ENCODE measurements around the gene ARMH3.

ARMH3 gene

GRCh38 chr10:101905251-101905650 lies 150.7 kb downstream of the ARMH3 start:
- H3K4me3 ChIP-seq (ENCODE audit: low read depth, low read length), result no peak overlapping the region
- TF ChIP-seq CTCF (IDR thresholded peaks at IDR 0.05; ENCODE audit: low read depth, low read length) (no peak), POLR2A (IDR thresholded peaks at IDR 0.05; ENCODE audit: extremely low read depth, insufficient read length) (no peak), MYC (IDR thresholded peaks at IDR 0.05; ENCODE audit: low read depth, low read length) (no peak), MAX (IDR thresholded peaks at IDR 0.05; ENCODE audit: low read depth, low read length) (no peak)
- DNase-seq (ENCODE audit: low read depth), result no peak

DNA sequence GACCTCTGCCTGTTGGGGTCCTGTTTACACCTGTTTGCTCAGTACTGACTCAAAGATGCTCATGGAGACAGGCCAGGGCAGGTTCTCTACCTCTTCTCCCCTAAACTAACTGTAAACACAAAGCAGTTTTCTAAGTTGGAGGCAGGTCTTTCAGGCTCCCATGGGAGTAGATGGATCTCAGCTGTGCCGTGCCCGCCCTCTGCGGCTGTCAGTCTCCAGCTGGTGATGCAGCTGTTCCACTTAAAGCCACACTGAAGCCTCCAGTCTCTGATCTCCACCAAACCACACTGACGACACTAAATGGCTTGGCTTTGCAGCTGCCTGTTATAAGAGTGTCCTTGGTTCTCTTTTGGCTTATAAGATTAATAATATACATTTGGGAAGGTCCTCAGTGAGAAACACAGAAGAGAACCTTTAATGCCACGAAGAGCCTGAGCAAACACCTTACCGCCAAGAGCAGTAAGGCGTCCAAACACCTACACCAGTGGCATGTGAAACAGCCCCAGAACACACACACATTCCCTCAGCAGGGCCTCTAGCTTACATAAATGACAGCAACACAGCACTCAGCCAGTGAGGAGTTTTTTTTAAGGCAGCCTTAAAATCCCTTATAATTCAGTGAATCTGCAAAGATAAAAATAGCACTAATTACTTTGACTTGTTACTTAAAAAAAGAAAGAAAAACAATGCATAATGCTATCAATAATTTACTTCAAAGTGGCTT lies 152.0 kb downstream of the ARMH3 start:
- TF ChIP-seq POLR2A (IDR thresholded peaks at IDR 0.05; ENCODE audit: extremely low read depth, insufficient read length), result no peak
- no peak for TF ChIP-seq MAX (IDR thresholded peaks at IDR 0.05; ENCODE audit: low read depth, low read length)
- TF ChIP-seq CTCF (IDR thresholded peaks at IDR 0.05; ENCODE audit: low read depth, low read length), result no peak
- TF ChIP-seq MYC (IDR thresholded peaks at IDR 0.05; ENCODE audit: low read depth, low read length), result no peak
- H3K4me3 ChIP-seq (ENCODE audit: low read depth, low read length), result no peak overlapping the region
- DNase-seq (ENCODE audit: low read depth), result no peak

DNA sequence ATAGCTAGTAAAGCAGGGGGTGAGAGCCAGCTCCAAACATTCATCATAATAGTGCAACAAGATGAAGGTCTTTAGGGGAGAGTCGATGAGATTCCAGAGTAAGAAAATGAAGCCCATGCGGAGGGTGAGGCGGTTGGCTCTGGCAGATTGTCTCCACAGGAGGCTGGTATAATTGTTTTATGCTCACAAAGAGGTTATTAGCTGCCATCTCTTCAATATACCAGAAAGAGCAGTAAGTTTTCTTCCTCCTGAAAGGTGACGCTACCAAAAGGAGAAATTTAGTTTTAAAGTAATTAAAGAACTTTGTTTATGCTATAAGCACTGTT lies 153.2 kb downstream of the ARMH3 start:
- DNase-seq (ENCODE audit: low read depth), result no peak
- TF ChIP-seq CTCF (IDR thresholded peaks at IDR 0.05; ENCODE audit: low read depth, low read length) (no peak), MAX (IDR thresholded peaks at IDR 0.05; ENCODE audit: low read depth, low read length) (no peak), POLR2A (IDR thresholded peaks at IDR 0.05; ENCODE audit: extremely low read depth, insufficient read length) (no peak), MYC (IDR thresholded peaks at IDR 0.05; ENCODE audit: low read depth, low read length) (no peak)

DNA sequence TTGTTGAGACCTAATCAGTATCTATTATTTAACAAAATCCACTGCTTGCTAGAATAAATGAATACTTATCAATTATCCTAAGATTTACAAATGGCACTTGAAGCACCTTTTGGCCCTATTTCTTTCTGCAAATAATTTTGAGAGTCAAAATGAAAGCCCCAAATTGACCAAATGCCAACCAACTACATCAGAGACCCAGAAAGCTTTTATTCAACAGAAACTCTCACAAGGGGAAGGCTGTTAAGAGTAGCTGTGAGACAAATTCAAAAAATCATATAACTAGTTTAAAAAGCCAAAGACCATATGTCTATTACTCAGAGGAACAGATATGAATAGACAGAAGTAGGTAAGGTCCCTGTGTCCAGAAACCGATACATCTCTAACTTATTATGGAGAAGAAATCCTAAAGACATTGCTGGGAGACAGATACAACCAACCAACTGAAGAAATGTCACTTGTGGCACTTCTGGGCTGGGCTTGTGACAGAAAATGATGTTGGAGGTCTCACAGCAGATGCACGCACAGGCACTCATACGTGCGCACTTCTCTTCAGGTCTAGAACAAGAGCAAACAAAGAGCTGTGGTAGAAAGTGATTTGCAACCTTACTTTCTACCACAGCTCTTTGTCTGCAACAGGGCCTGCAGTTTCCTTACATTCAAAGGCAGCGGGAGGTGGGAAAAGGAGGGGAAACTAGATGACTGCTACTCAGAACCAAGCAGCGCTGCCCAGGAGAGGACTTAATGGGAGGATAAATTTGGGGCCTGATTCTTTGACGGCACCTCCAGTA lies 153.7 kb downstream of the ARMH3 start:
- TF ChIP-seq MAX (IDR thresholded peaks at IDR 0.05; ENCODE audit: low read depth, low read length), result no peak
- no peak overlapping the region for H3K4me3 ChIP-seq (ENCODE audit: low read depth, low read length)
- DNase-seq (ENCODE audit: low read depth), result no peak

More for the DNA sequence above, 153.2 kb downstream of the ARMH3 start:
- H3K4me3 ChIP-seq (ENCODE audit: low read depth, low read length), result no peak overlapping the region

DNA sequence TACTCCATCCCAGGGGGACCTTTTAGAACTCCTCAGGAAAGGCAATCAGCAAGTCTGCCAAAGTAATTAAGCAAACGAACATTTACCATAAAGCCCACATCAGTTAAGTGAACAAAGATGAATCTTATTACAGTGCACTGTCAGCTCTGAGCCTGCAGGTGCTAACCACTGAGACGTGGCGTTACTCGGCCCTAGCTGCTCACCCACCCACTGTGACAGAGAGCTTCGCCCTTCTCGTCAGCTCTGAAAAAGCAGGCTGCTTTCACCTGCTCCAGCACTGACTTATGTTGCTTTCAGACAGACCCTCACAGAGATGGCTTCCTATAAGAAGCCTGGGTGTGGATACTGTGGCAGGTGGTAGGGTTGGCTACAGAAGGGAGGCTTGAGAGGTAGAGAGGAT lies 154.6 kb downstream of the ARMH3 start:
- no peak for TF ChIP-seq POLR2A (IDR thresholded peaks at IDR 0.05; ENCODE audit: extremely low read depth, insufficient read length)
- TF ChIP-seq MYC (IDR thresholded peaks at IDR 0.05; ENCODE audit: low read depth, low read length), result no peak
- TF ChIP-seq CTCF (IDR thresholded peaks at IDR 0.05; ENCODE audit: low read depth, low read length), result no peak
- no peak for DNase-seq (ENCODE audit: low read depth)
- no peak overlapping the region for H3K4me3 ChIP-seq (ENCODE audit: low read depth, low read length)

DNA sequence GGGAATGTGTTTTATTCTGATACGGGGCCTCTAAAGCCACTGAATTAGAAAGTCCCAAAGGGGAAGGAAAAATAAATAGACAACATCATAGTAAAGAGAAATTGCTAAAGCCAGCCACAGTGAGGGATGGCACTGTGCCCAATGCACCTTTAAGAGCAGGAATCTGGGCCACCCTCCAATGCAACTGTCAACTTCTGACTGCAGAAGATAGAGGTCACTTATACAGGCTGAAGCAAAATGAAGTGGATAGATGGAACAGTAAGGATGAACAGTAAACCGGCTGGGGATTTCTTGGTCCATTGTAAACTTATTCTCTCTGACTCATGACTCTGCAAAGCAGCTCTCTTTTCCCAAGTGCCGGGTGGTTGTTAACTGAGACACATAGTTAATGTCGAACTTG lies 158.3 kb downstream of the ARMH3 start:
- TF ChIP-seq MAX (IDR thresholded peaks at IDR 0.05; ENCODE audit: low read depth, low read length), result no peak
- no peak for TF ChIP-seq CTCF (IDR thresholded peaks at IDR 0.05; ENCODE audit: low read depth, low read length)
- TF ChIP-seq MYC (IDR thresholded peaks at IDR 0.05; ENCODE audit: low read depth, low read length), result no peak
- TF ChIP-seq POLR2A (IDR thresholded peaks at IDR 0.05; ENCODE audit: extremely low read depth, insufficient read length), result no peak
- H3K4me3 ChIP-seq (ENCODE audit: low read depth, low read length), result no peak overlapping the region
- no peak for DNase-seq (ENCODE audit: low read depth)
